HL-60 (cell line): Measurements from ENCODE around the gene GAREM1.

Source experiments
- CTCF ChIP-seq: IDR thresholded peaks from one replicate; pipeline ENCODE4 v1.5.1; 2011; ENCODE audit warnings: low read length, control low read depth, inconsistent platforms; ENCODE audit not compliant: insufficient read depth
- POLR2AphosphoS5 ChIP-seq: IDR thresholded peaks from 2 replicates; pipeline ENCODE4 v1.6.1; 2012; ENCODE audit warnings: low read depth
- REST ChIP-seq: IDR thresholded peaks from 2 replicates; pipeline ENCODE4 v1.6.1; 2012; ENCODE audit warnings: low read depth; ENCODE audit not compliant: insufficient replicate concordance
- SPI1 ChIP-seq: IDR thresholded peaks from 2 replicates; pipeline ENCODE4 v1.6.1; 2012; ENCODE audit warnings: low read depth, mild to moderate bottlenecking, borderline replicate concordance

GRCh38 chr18:32353257-32353656, 117.4 kb downstream of the GAREM1 start:
- TF ChIP-seq CTCF (no peak), REST (no peak), POLR2AphosphoS5 (no peak), SPI1 (no peak)
